Hepatic stellate cell (primary cell): ENCODE results near the gene OAS1.
"Not testable (repeated sequence)": the region's sequence is repeated elsewhere in the genome, so short reads cannot be mapped to it uniquely, and the experiment has no call there.

Source experiments
- DNase-seq: peaks from one replicate; pipeline ENCODE4 v3.0.0; 2011; ENCODE audit warnings: low spot score

Gene OAS1

DNA sequence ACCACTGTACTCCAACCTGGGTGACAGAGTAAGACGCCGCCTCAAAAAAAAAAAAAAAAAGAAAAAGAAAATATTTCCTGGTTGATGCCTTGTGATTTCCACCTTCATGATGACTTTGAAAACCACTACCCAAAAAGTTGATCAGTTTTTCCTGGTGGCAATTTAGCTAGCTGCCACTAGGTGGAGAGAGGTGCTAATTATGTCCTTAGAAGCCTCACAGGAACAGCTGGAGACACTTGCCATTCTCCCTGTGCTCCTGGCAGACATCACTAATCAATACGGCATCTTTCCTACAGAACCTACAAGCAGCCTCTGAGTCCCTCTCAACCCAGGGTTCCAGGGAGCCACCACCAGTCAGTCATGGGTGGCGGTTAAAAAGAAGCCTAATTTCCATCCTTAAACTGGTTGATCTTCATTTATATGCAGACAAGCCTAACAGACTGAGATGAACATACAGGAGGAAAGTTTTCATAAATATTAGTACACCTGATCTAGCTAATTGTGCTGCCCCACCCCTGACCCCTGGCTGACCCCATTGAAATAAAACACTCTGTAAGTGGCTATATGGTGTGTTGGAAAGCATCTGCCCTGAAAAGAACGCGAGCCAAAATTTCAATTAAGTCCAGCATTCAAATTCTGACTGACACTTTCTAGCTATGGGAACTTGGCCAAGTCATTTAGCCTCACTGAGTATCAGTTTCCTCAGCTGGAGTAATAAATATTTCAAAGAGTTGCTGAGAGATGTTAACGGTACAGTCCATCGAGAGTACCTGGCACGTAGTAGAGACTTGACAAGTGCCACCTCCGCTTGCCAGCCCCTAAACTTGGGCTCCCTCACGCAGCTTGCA is 6.2 kb upstream of the OAS1 start:
- peak; percentile 22 for DNase-seq

DNA sequence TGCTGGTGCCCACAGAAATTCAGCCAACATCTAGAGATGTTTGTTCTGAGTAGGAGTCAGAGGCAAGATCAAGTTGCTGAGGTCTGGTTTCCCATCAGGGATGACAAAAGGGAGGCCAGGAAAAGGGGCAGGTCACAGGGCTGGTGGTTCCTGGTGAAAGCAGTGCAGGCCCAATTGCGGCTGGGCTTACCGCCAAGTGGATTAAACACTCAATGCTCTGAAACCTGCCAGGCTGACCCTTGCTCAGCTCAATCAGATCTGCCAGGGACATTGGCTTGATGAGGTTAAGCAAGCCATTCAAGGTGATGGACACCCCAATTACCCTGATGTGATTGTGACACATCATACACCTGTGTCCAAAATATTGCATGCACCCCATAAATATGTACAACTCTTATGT is 5.5 kb upstream of the OAS1 start:
- DNase-seq: no peak

- no peak for DNase-seq
Measured at GRCh38 chr12:112904571-112904970, 2.2 kb upstream of the OAS1 start.

GRCh38 chr12:112905451-112906089 is 1.2 kb upstream of the OAS1 start:
- no peak for DNase-seq

- no peak for DNase-seq
Measured at GRCh38 chr12:112907415-112908157, 824 bp downstream of the OAS1 start.

GRCh38 chr12:112908548-112908947 is 1.8 kb downstream of the OAS1 start:
- DNase-seq: no peak

- no peak for DNase-seq
Measured at GRCh38 chr12:112909693-112910092, 2.9 kb downstream of the OAS1 start.

GRCh38 chr12:112913038-112913688 is 6.4 kb downstream of the OAS1 start:
- DNase-seq: no peak

- not testable (repeated sequence) for DNase-seq
Measured at GRCh38 chr12:112913888-112914287, 7.1 kb downstream of the OAS1 start.

- no peak for DNase-seq
Measured at GRCh38 chr12:112916270-112916669, 9.5 kb downstream of the OAS1 start.

GRCh38 chr12:112919121-112919520 is 12.4 kb downstream of the OAS1 start:
- DNase-seq: no peak

- no peak for DNase-seq
Measured at GRCh38 chr12:112924986-112925385, 18.2 kb downstream of the OAS1 start.

- not testable (repeated sequence) for DNase-seq
Measured at GRCh38 chr12:112926416-112927033, 19.8 kb downstream of the OAS1 start.

DNA sequence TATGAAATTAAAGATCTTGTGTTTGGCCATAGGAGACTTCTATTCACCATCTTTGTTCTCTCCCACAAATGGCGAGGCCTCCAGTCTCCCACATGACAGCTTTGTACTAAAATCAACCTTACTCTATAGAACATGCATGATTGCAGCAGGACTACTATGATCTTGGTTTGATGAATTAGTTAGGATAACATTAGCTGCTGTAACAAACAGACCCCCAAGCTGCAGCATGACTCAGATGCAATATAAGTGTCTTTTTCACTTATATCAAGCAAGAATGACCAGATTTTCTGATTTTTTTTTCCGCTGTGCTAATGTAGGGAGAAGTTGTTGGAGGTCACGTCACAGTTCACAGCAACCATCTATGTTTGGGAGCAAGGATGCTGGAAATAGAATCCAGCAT is 20.7 kb downstream of the OAS1 start:
- DNase-seq: no peak

- DNase-seq: no peak
Measured at GRCh38 chr12:112927925-112928324, 21.2 kb downstream of the OAS1 start.

GRCh38 chr12:112928978-112929377 is 22.2 kb downstream of the OAS1 start:
- no peak for DNase-seq

- no peak for DNase-seq
Measured at GRCh38 chr12:112929715-112930114, 23.0 kb downstream of the OAS1 start.

DNA sequence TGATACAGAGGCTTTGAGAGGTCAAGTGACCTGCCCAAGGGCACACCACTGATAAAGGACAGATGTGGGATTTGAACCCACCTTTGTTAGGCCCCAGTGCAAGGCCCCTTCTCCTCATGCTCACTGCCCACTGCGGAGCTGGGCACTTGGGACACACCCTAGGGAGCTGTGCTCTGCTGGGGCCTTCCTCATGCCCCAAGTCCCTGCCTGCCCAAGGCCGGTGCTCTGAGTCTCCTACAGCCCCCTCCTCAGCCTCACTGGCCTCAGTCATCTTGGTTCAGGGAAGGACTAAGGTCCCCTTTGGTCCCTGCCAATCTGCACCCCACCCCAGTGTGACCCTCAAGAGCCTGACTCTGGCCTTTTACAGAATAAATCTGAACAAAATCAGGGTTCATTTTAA is 23.6 kb downstream of the OAS1 start:
- DNase-seq: no peak

DNA sequence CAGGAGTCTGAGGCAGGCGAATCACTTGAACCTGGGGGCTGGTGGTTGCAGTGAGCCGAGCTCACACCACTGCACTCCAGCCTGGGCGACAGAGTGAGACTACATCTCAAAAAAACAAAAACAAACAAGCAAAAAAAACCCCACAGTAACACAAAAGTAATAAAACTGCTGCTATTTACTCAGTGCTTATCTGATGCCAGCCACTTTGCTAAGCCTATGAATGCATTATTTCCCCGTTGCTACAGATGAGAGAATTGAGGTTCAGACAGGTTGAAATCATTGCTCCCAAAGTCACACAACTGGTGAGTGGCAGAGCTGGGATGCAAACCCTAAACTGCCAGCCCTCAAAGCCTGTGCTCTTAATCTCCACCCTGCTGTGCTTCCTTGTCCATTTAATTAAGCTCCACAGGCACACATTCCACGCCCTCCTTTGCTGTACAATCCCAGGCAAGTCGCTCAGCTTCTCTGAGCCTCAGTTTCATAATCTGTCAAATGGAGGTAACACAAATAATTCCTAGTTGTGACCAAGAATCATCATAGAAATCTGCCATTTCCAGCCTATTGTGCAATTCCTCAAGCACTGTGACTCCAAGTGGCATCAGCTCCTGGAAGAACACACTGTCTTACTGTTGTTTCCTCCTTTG is 25.8 kb downstream of the OAS1 start:
- DNase-seq: no peak

- no peak for DNase-seq
Measured at GRCh38 chr12:112933129-112933505, 26.4 kb downstream of the OAS1 start.

- no peak for DNase-seq
Measured at GRCh38 chr12:112936264-112936663, 29.5 kb downstream of the OAS1 start.
